GM21619 (cell line): ENCODE results near the gene CD14.
A peak's percentile ranks its signal among the peaks of the same experiment; 100 is the strongest.
"Not testable (repeated sequence)": the region's sequence is repeated elsewhere in the genome, so short reads cannot be mapped to it uniquely, and the experiment has no call there.

Experiments used
- ATAC-seq: cut with Tn5 transposase; IDR thresholded peaks from one replicate; pipeline ENCODE4 v1.9.1; 2021; ENCODE audit not compliant: unreplicated experiment

Gene CD14

GRCh38 chr5:140635291-140636257 lies 2.6 kb upstream of the CD14 start:
- no peak for ATAC-seq

- no peak for ATAC-seq
Measured at GRCh38 chr5:140634103-140634502, 1.1 kb upstream of the CD14 start.

DNA sequence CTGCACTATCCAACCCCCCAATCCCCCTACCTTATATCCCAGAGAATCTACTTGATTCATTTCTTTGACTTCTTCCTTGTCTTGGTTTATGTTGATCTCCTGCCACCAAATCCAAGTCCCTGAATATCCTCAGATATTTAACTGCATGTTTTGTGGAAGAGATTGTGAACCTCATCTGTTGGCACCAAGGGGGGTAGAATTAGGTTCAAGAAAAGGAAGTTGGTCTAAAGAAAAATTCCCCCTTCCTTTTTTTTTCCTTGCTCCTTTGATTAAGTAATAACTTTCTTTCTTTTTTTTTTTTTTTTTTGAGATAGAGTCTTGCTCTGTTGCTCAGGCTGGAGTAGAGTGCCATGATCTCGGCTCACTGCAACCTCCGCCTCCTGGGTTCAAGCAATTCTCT lies 526 bp upstream of the CD14 start:
- ATAC-seq, result no peak

GRCh38 chr5:140632366-140633020 lies 482 bp downstream of the CD14 start:
- ATAC-seq, result peak; percentile 47

DNA sequence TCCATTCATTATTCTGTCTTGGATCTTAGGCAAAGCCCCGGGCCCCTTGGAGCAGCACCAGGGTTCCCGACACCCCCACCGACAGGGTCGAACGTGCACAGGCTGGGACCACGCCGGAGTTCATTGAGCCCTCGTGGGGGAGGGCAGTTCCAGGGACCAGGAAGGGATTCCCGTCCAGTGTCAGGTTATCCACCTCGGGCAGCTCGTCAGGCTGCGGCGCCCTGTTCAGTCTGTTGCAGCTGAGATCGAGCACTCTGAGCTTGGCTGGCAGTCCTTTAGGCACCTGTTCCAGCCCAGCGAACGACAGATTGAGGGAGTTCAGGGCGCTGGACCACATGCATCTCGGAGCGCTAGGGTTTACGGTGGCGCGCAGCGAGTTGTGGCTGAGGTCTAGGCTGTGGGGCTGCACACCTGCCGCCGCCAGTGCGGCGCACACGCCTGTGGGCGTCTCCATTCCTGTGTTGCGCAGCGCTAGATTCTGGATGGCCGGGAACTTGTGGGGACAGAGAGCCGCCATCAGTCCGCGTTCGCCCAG lies 1.1 kb downstream of the CD14 start:
- ATAC-seq, result peak; percentile 38

GRCh38 chr5:140631036-140631417 lies 1.9 kb downstream of the CD14 start:
- no peak for ATAC-seq

DNA sequence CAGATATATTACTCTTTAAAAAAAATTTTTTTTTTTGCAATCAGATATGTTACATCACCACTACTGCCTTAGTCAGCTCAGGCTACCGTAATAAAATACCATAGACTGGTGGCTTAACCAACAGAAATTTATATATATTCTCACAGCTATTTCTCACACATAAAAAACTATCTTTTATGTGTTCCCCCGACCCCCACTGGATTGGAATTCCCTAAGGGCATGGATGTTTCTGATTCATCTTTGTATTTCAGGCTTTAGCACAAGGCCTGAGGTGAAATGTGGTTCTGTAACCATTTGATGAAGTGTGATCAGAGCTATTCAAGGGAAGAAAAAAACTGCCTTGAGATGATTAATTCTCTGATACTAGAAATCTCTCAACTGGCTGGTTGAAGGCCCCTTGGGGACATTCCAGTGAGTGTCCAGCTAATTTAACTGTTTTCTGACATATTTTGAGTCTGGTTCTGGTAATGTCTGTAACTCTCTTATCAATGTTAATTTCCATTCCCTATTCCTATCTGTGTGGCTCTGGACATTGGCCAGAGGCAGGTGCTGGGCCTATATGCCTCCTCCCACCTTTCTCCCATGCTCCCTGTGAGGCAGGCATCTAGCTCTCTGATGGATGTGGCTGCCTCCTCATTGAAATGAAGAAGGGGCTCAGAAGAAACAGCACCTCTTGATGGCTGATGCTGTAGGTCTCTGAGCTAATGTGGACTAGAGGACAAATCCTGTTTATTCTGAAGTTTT lies 2.5 kb downstream of the CD14 start:
- ATAC-seq, result no peak

DNA sequence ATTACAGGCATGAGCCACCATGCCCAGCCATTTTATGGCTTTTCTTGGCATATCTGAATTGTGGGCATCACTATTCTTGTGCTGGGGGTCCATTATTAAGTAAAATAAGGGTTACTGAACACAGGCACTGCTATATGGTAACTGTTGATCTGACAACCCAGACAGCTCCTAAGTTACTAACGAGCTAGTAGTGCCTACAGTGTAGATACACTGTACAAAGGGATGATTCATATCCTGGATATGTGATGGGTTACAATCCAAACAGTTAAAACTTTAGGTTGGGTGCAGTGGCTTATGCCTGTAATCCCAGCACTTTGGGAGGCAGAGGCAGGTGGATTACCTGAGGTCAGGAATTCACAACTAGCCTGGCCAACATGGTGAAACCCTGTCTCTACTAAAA lies 4.3 kb downstream of the CD14 start:
- ATAC-seq, result no peak

DNA sequence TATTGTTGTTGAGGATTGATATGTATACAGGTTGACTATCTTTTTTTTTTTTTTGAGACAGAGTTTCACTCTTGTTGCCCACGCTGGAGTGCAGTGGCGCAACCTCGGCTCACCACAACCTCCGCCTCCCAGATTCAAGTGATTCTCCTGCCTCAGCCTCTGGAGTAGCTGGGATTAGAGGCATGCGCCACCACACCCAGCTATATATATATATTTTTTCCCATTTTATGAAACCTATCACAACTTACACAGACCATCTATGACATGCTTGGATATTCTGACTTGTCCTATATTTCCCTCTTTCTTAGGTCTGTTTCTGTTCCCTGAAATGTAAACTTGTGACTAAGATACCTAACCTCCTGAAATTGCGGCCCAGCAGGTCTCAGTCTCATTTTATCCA lies 5.0 kb downstream of the CD14 start:
- ATAC-seq, result no peak

- not testable (repeated sequence) for ATAC-seq
Measured at GRCh38 chr5:140624886-140625285, 8.1 kb downstream of the CD14 start.

DNA sequence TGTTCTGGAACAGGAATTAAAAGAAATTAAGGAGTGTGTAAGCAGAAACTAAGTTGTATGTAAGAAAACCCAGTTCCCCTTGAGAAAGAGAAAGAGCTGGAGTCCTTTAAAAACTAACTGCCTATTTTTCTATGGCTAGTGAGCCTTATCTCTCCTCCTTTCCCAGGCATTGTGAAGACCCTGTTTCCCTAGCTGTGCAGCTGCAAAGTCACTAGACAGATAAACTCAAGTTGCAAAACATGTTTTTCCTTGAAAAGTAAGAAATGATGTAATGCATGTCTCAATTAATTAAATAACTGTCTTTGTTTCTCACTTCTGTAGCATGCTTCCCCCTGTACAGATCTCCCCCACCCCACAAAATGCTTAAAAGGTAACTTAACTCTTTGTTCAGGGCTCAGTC lies 9.9 kb downstream of the CD14 start:
- ATAC-seq, result not testable (repeated sequence)

- ATAC-seq, result no peak
Measured at GRCh38 chr5:140622301-140622700, 10.7 kb downstream of the CD14 start.

GRCh38 chr5:140611020-140611521 lies 21.9 kb downstream of the CD14 start:
- no peak for ATAC-seq

- ATAC-seq, result no peak
Measured at GRCh38 chr5:140609126-140609525, 23.8 kb downstream of the CD14 start.

DNA sequence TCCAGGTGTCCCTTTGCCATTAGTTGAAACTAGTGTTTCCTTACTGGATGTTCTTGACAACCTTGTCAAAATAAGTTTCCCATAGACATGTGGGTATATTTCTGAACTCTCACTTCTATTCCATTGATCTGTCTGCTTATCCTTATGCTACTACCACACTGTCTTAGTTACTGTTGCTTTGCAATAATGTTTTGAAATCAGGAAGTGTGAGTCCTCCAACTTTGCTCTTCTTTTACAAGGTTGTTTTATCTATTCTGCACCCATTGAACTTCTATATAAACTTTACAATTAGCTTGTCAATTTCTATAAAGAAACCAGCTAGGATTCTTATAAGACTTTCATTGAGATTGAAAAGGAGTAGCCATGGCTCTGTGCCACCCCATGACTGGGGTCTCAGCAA lies 24.3 kb downstream of the CD14 start:
- ATAC-seq, result no peak

- ATAC-seq, result no peak
Measured at GRCh38 chr5:140607031-140607430, 25.9 kb downstream of the CD14 start.

DNA sequence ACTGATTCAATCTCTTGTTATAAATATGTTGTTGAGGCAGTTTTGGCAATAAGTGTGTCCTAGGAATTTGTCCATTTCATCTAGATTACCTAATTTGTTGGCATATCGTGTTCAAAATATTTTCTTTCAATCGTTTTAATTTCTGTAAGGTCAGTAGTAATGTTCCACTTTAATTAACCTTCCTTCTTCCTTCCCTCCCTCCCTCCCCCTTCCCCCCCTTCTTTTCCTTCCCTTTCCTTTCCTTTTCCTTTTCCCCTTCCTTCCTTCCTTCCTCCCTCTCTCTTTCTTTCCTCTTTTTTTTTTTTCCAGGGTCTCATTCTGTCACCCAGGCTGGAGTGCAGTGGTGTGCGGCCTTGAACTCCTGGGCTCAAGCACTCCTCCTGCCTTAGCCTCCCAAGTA lies 27.1 kb downstream of the CD14 start:
- no peak for ATAC-seq

GRCh38 chr5:140603734-140604133 lies 29.2 kb downstream of the CD14 start:
- no peak for ATAC-seq

GRCh38 chr5:140603446-140603698 lies 29.6 kb downstream of the CD14 start:
- not testable (repeated sequence) for ATAC-seq

DNA sequence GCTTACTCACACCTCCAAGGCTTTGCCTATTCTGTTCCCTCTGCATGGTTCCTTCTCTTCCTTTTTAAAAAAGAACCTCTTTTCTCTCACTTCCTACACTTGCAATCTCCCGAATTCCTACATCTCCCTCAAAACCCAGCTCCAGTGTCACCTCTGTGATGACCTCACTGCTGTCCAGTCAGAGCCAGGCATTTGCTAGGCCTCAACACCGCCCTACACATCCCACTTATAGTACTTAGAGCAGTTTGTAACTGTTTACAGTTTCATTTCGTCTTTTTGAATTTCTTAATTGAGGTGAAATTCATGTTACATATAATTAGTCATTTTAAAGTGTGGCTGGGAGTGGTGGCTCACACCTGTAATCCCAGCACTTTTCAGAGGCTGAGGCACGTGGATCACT lies 30.8 kb downstream of the CD14 start:
- ATAC-seq, result no peak

DNA sequence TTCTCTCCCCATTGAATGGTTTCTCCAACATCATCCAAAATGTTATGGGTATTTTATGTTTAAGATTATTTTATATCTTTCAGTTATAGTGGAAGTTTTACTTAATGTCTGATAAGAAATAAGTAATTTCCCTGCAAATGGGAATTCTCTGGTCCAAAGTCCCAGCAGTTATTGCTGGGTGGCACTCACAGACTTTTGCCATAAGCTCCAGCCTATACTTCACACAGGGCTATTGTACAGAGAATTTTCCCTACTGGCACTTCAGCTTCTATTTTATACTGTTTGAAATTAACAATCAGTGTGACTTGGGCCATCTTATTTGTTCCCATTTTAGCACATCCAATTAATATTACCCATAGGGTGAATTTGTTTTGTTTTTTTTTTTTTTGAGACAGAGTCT lies 32.9 kb downstream of the CD14 start:
- ATAC-seq, result no peak
